Astrocyte (in vitro differentiated cells and primary cell): ENCODE results near the gene BCAR3. TPM values are rescaled to one million over a fixed set of nuclear protein-coding genes. Genes with fewer than 3 reads are reported as not detected.

Source experiments
- DNase-seq: peaks from one replicate; pipeline ENCODE4 v3.0.0-alpha.2; 2010; ENCODE audit warnings: low read depth
- FAIRE-seq: peaks from 2 replicates; lab custom pipeline; 2011; peaks lifted over from hg19 to GRCh38; lab: Jason Lieb, UNC
- H2AFZ ChIP-seq: 2 replicates; pipeline ENCODE4 v1.6.0; 2012; ENCODE audit warnings: low read depth, low read length, inconsistent platforms
- H3K27ac ChIP-seq: 2 replicates; pipeline ENCODE4 v1.5.1; 2011; ENCODE audit warnings: low read depth, low read length, inconsistent platforms
- H3K27me3 ChIP-seq: 2 replicates; pipeline ENCODE4 v1.6.0; 2011; ENCODE audit warnings: low read length, inconsistent platforms; ENCODE audit not compliant: insufficient read depth
- H3K36me3 ChIP-seq: 2 replicates; pipeline ENCODE4 v1.5.1; 2011; ENCODE audit warnings: low read length, inconsistent platforms; ENCODE audit not compliant: insufficient read depth
- H3K4me1 ChIP-seq: 2 replicates; pipeline ENCODE4 v1.5.1; 2011; ENCODE audit warnings: low read length, inconsistent platforms; ENCODE audit not compliant: insufficient read depth
- H3K4me2 ChIP-seq: 2 replicates; pipeline ENCODE4 v1.6.0; 2012; ENCODE audit warnings: low read length, inconsistent platforms
- H3K4me3 ChIP-seq: 2 replicates; pipeline ENCODE4 v1.5.1; 2011; ENCODE audit warnings: low read depth, mild to moderate bottlenecking, low read length, inconsistent platforms; ENCODE audit not compliant: insufficient read depth
- H3K79me2 ChIP-seq: 2 replicates; pipeline ENCODE4 v1.6.0; 2012; ENCODE audit warnings: mild to moderate bottlenecking, low read length, inconsistent platforms; ENCODE audit not compliant: insufficient read depth
- H3K9ac ChIP-seq: 2 replicates; pipeline ENCODE4 v1.6.0; 2012; ENCODE audit warnings: mild to moderate bottlenecking, low read length, inconsistent platforms
- H3K9me3 ChIP-seq: 2 replicates; pipeline ENCODE4 v1.5.1; 2012; ENCODE audit warnings: low read depth, mild to moderate bottlenecking, low read length, inconsistent platforms; ENCODE audit not compliant: insufficient read depth
- H4K20me1 ChIP-seq: 2 replicates; pipeline ENCODE4 v1.6.0; 2012; ENCODE audit warnings: low read length, inconsistent platforms; ENCODE audit not compliant: insufficient read depth
- H3K27ac Mint-ChIP-seq: one replicate; pipeline ENCODE4 v1.8.0; 2021; ENCODE audit warnings: mild to moderate bottlenecking, mixed read lengths; ENCODE audit not compliant: unreplicated experiment
- H3K27me3 Mint-ChIP-seq: one replicate; pipeline ENCODE4 v1.8.0; 2021; ENCODE audit warnings: low read depth, mixed read lengths; ENCODE audit not compliant: unreplicated experiment
- H3K36me3 Mint-ChIP-seq: one replicate; pipeline ENCODE4 v1.8.0; 2021; ENCODE audit warnings: low read depth, mixed read lengths; ENCODE audit not compliant: unreplicated experiment
- H3K4me1 Mint-ChIP-seq: one replicate; pipeline ENCODE4 v1.8.0; 2021; ENCODE audit warnings: low read depth, mixed read lengths; ENCODE audit not compliant: unreplicated experiment
- H3K4me3 Mint-ChIP-seq: one replicate; pipeline ENCODE4 v1.8.0; 2021; ENCODE audit warnings: mild to moderate bottlenecking, moderate library complexity, mixed read lengths; ENCODE audit not compliant: unreplicated experiment
- H3K9me3 Mint-ChIP-seq: one replicate; pipeline ENCODE4 v1.8.0; 2021; ENCODE audit warnings: mild to moderate bottlenecking, mixed read lengths; ENCODE audit not compliant: unreplicated experiment
- EZH2 ChIP-seq: IDR thresholded peaks from 2 replicates; pipeline ENCODE4 v1.6.1; 2012; ENCODE audit warnings: mild to moderate bottlenecking, low read length, inconsistent platforms; ENCODE audit not compliant: insufficient read depth
- total RNA-seq: library from RNA; stranded (reverse); gene quantifications from 2 replicates; pipeline ENCODE4 v1.2.1, GENCODE V29; 2021
- TF ChIP-seq, protein P1 (sequence below): IDR thresholded peaks from 2 replicates; pipeline ENCODE4 v1.5.1; 2011; ENCODE audit warnings: low read depth, mild to moderate bottlenecking, inconsistent platforms, low read length, moderate library complexity; ENCODE audit not compliant: insufficient read depth

The BCAR3 gene
- total RNA-seq, 1 donor from 2014 or later: 30.0 TPM

DNA sequence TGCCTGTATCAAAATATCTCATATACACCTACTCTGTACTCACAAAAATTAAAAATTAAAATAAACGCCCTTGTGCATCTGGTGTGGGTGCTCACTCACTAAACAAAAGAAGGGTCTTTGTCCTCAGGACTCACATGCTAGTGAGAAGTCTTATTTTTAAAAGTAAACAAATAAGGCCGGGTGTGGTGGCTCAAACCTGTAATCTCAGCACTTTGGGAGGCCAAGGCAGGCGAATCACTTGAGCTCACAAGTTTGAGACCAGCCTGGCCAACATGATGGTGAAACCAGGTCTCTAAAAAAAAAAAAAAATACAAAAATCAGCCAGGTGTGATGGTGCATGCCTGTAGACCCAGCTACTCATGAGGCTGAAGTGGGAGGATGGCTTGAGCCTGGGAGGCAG is 51.5 kb downstream of the BCAR3 start:
- Histone ChIP-seq H3K9ac (no peak overlapping the region), H3K4me2 (no peak overlapping the region), H3K27me3 (no peaks in the 10 kb centered on the region), H3K9me3 (no peaks in the 10 kb centered on the region), H3K36me3 (peaks cover 17% of the 10 kb centered on the region), H3K79me2 (peaks cover 96% of the 10 kb centered on the region), H4K20me1 (peaks cover 42% of the 10 kb centered on the region), H3K4me1 (peaks cover 27% of the 10 kb centered on the region), H2AFZ (no peak overlapping the region), H3K4me3 (no peak overlapping the region), H3K27ac (no peak overlapping the region)
- no peak overlapping the region for H3K27ac Mint-ChIP-seq
- no peak overlapping the region for H3K4me3 Mint-ChIP-seq
- peaks cover 16% of the 10 kb centered on the region for H3K36me3 Mint-ChIP-seq
- no peaks in the 10 kb centered on the region for H3K27me3 Mint-ChIP-seq
- H3K9me3 Mint-ChIP-seq: no peaks in the 10 kb centered on the region
- FAIRE-seq: no peak
- TF ChIP-seq, protein P1, sequence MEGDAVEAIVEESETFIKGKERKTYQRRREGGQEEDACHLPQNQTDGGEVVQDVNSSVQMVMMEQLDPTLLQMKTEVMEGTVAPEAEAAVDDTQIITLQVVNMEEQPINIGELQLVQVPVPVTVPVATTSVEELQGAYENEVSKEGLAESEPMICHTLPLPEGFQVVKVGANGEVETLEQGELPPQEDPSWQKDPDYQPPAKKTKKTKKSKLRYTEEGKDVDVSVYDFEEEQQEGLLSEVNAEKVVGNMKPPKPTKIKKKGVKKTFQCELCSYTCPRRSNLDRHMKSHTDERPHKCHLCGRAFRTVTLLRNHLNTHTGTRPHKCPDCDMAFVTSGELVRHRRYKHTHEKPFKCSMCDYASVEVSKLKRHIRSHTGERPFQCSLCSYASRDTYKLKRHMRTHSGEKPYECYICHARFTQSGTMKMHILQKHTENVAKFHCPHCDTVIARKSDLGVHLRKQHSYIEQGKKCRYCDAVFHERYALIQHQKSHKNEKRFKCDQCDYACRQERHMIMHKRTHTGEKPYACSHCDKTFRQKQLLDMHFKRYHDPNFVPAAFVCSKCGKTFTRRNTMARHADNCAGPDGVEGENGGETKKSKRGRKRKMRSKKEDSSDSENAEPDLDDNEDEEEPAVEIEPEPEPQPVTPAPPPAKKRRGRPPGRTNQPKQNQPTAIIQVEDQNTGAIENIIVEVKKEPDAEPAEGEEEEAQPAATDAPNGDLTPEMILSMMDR: no peak
- TF ChIP-seq EZH2: no peak
- peaks cover 25% of the 10 kb centered on the region for H3K4me1 Mint-ChIP-seq
- no peak for DNase-seq

DNA sequence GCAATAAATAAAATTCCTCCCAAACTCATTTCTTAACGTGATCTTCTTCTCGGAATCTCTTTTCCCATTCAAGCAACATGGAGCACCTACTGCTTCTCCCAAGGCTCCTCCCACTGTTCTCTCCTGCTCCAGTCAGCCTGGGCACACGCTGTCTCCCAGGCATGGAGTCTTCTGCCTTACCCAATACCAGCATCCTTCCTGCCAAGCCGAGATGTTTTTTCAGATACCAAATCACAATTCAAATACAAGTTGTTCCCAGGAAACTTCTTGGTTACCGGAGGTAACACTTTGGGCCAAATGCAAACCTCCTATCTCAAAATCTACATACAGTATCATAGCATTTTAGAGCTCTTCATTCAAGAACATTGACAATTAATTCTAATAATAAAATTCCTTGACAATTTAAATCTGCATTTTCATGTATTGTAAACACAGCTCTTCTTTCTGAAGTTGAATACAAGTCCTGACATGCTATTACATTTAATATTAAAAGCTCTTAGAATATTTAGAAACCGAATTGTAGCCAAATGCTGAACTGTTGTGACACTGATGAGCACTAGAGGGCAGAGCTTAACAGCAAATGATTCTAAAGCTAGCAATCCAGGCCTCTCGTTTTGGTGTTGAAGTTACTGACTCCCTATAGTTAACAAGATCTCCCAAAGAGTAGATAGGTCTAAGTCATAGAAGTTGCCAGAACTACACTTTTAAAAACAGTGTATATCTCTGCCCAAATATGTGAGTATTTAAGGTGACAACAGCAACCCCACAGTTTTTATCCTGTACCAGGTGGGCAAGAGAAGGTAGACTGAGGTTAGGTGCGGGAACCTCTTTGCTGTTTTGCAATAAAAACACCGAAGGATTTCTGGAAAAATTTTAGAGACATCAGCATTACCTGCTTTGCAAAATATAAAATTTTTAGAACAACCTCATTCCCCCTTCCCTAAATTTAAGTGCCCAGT is 52.3 kb downstream of the BCAR3 start:
- DNase-seq (peak; percentile 55), FAIRE-seq (peak; percentile 82)
- Histone ChIP-seq H3K9me3 (no peaks in the 10 kb centered on the region), H3K4me2 (peak overlapping the region; percentile 11), H3K4me3 (no peak overlapping the region), H2AFZ (no peak overlapping the region), H3K9ac (peak overlapping the region; percentile 21), H3K27ac (peak overlapping the region; percentile 19), H4K20me1 (peaks cover 39% of the 10 kb centered on the region), H3K4me1 (peaks cover 31% of the 10 kb centered on the region), H3K27me3 (no peaks in the 10 kb centered on the region), H3K36me3 (peaks cover 16% of the 10 kb centered on the region), H3K79me2 (peaks cover 97% of the 10 kb centered on the region)
- Mint-ChIP-seq H3K27ac (peak overlapping the region; percentile 15), H3K27me3 (no peaks in the 10 kb centered on the region), H3K4me3 (no peak overlapping the region), H3K4me1 (peaks cover 30% of the 10 kb centered on the region), H3K9me3 (no peaks in the 10 kb centered on the region), H3K36me3 (peaks cover 14% of the 10 kb centered on the region)
- no peak for TF ChIP-seq EZH2
- TF ChIP-seq, protein P1: peak; percentile 94
